Kidney glomerular epithelial cell (primary cell): ENCODE measurements around the gene AGBL4.
A peak's percentile ranks its signal among the peaks of the same experiment; 100 is the strongest.

Source experiments
- DNase-seq: peaks from one replicate; lab custom pipeline; 2025; lab: John Stamatoyannopoulos, UW

Gene AGBL4

GRCh38 chr1:48823168-48823567 is 1200.6 kb downstream of the AGBL4 start:
- peak; percentile 96 for DNase-seq

- no peak for DNase-seq
Observed at GRCh38 chr1:48820491-48820890, 1203.3 kb downstream of the AGBL4 start.

GRCh38 chr1:48817505-48818114 is 1206.1 kb downstream of the AGBL4 start:
- peak; percentile 58 for DNase-seq

- no peak for DNase-seq
Observed at GRCh38 chr1:48810740-48811139, 1213.0 kb downstream of the AGBL4 start.

GRCh38 chr1:48808496-48808895 is 1215.3 kb downstream of the AGBL4 start:
- no peak for DNase-seq

GRCh38 chr1:48807554-48808260 is 1216.0 kb downstream of the AGBL4 start:
- no peak for DNase-seq

- no peak for DNase-seq
Observed at GRCh38 chr1:48803474-48803873, 1220.3 kb downstream of the AGBL4 start.

GRCh38 chr1:48794816-48795215 is 1228.9 kb downstream of the AGBL4 start:
- DNase-seq, result no peak

- no peak for DNase-seq
Observed at GRCh38 chr1:48793863-48794262, 1229.9 kb downstream of the AGBL4 start.

- no peak for DNase-seq
Observed at GRCh38 chr1:48792961-48793360, 1230.8 kb downstream of the AGBL4 start.

GRCh38 chr1:48790397-48790796 is 1233.4 kb downstream of the AGBL4 start:
- no peak for DNase-seq

- DNase-seq, result no peak
Observed at GRCh38 chr1:48789903-48790302, 1233.9 kb downstream of the AGBL4 start.

- no peak for DNase-seq
Observed at GRCh38 chr1:48785869-48786268, 1237.9 kb downstream of the AGBL4 start.

- DNase-seq, result no peak
Observed at GRCh38 chr1:48784301-48784700, 1239.5 kb downstream of the AGBL4 start.

- no peak for DNase-seq
Observed at GRCh38 chr1:48777219-48777895, 1246.4 kb downstream of the AGBL4 start.

- DNase-seq, result peak; percentile 19
Observed at GRCh38 chr1:48776393-48777218, 1247.1 kb downstream of the AGBL4 start, which contains the start of gene BEND5. Gene BEND5, minus strand, starts transcription at chr1:48776891. Its CDS starts 60 bp downstream, at chr1:48776831.

- DNase-seq, result no peak
Observed at GRCh38 chr1:48775831-48776392, 1247.8 kb downstream of the AGBL4 start.

GRCh38 chr1:48773133-48773532 is 1250.6 kb downstream of the AGBL4 start:
- no peak for DNase-seq

GRCh38 chr1:48772211-48772610 is 1251.5 kb downstream of the AGBL4 start:
- DNase-seq, result no peak

GRCh38 chr1:48771561-48771960 is 1252.2 kb downstream of the AGBL4 start:
- DNase-seq, result no peak

GRCh38 chr1:48767975-48768510 is 1255.7 kb downstream of the AGBL4 start:
- no peak for DNase-seq

- DNase-seq, result no peak
Observed at GRCh38 chr1:48765335-48765734, 1258.4 kb downstream of the AGBL4 start.
